Activated naive CD8-positive, alpha-beta T cell treated with anti-CD3 and anti-CD28 coated beads, Interleukin-2, amount 50 U/mL, for 24 hours (primary cell): Measurements from ENCODE around the gene KIR3DL1.
"Not testable (repeated sequence)": the region's sequence is repeated elsewhere in the genome, so short reads cannot be mapped to it uniquely, and the experiment has no call there.

Source experiments
- ATAC-seq: fragments of 150-1000 bp; cut with Tn5 transposase; one replicate; pipeline ENCODE4 v1.10.0; 2021
- DNase-seq: peaks from one replicate; pipeline ENCODE4 v3.0.0; 2021
- H3K27ac Mint-ChIP-seq: one replicate; pipeline ENCODE4 v1.8.0; 2021; ENCODE audit warnings: mild to moderate bottlenecking, mixed read lengths
- H3K27me3 Mint-ChIP-seq: one replicate; pipeline ENCODE4 v1.8.0; 2021; ENCODE audit warnings: mixed read lengths
- H3K36me3 Mint-ChIP-seq: one replicate; pipeline ENCODE4 v1.8.0; 2021; ENCODE audit warnings: low read depth, mixed read lengths
- H3K4me1 Mint-ChIP-seq: one replicate; pipeline ENCODE4 v1.8.0; 2021; ENCODE audit warnings: mixed read lengths
- H3K4me3 Mint-ChIP-seq: one replicate; pipeline ENCODE4 v1.8.0; 2021; ENCODE audit warnings: mild to moderate bottlenecking, moderate library complexity, mixed read lengths
- H3K9me3 Mint-ChIP-seq: one replicate; pipeline ENCODE4 v1.8.0; 2021; ENCODE audit warnings: mixed read lengths

The KIR3DL1 gene

GRCh38 chr19:54843171-54843570, 26.9 kb downstream of the KIR3DL1 start:
- H3K27me3 Mint-ChIP-seq: peaks cover 14% of the 10 kb centered on the region
- not testable (repeated sequence) for H3K4me1 Mint-ChIP-seq, H3K36me3 Mint-ChIP-seq, H3K4me3 Mint-ChIP-seq, H3K9me3 Mint-ChIP-seq, DNase-seq, H3K27ac Mint-ChIP-seq, ATAC-seq

GRCh38 chr19:54850061-54850640, 33.9 kb downstream of the KIR3DL1 start, which contains the start of gene KIR3DL2:
Gene KIR3DL2 (plus strand): TSS chr19:54850443. CDS start chr19:54850476, 33 bp downstream.
- H3K4me3 Mint-ChIP-seq, H3K4me1 Mint-ChIP-seq, H3K27ac Mint-ChIP-seq, H3K36me3 Mint-ChIP-seq, H3K9me3 Mint-ChIP-seq, DNase-seq, ATAC-seq: not testable (repeated sequence)
- peaks cover 18% of the 10 kb centered on the region for H3K27me3 Mint-ChIP-seq

GRCh38 chr19:54850930-54851329, 34.7 kb downstream of the KIR3DL1 start:
- H3K27ac Mint-ChIP-seq: no peak overlapping the region
- H3K9me3 Mint-ChIP-seq: peaks cover 1% of the 10 kb centered on the region
- peaks cover 18% of the 10 kb centered on the region for H3K27me3 Mint-ChIP-seq
- H3K36me3 Mint-ChIP-seq: no peaks in the 10 kb centered on the region
- no peak for ATAC-seq
- no peaks in the 10 kb centered on the region for H3K4me1 Mint-ChIP-seq
- H3K4me3 Mint-ChIP-seq: no peak overlapping the region
- no peak for DNase-seq

DNA sequence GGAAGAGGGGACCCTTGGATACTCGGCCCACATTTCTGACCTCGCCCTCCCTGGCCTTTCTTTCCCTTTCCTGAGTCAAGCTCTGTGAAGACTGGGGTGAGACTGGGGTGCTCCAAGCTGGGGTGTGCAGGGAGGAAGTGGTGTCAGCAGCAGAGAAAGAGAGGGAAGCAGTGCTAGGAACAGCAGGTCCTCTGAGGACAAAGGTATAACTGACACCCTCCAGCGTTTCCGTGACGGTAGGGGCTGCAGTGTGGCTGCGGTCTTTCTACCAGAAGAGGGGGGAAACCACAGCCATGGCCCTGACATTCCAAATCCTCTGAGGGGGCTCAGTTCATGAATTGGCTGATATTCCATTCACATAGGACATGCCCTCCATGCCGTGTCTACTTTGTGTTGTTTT, 35.1 kb downstream of the KIR3DL1 start:
- Mint-ChIP-seq H3K27me3 (peaks cover 18% of the 10 kb centered on the region), H3K36me3 (no peaks in the 10 kb centered on the region), H3K27ac (no peak overlapping the region), H3K9me3 (no peaks in the 10 kb centered on the region), H3K4me1 (no peaks in the 10 kb centered on the region), H3K4me3 (no peak overlapping the region)
- ATAC-seq (no peak), DNase-seq (no peak)

GRCh38 chr19:54855241-54855640, 39.0 kb downstream of the KIR3DL1 start:
- not testable (repeated sequence) for H3K9me3 Mint-ChIP-seq, H3K27ac Mint-ChIP-seq, H3K4me1 Mint-ChIP-seq, H3K36me3 Mint-ChIP-seq, DNase-seq, H3K4me3 Mint-ChIP-seq, ATAC-seq
- peaks cover 10% of the 10 kb centered on the region for H3K27me3 Mint-ChIP-seq

DNA sequence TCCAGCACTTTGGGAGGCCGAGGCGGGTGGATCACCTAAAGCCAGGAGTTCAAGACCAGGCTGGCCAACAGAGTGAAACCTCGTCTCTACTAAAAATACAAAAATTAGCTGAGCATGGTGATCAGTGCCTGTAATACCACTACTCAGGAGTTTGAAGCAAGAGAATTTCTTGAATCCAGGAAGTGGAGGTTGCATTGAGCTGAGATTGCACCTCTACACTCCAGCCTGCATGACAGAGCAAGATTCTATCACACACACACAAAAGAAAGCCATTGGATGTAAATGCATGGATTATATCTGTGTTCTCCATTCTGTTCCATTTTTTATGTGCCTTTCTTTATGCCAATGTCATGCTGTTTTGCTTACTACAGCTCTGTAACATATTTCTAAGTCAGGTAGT, 42.2 kb downstream of the KIR3DL1 start:
- not testable (repeated sequence) for H3K4me1 Mint-ChIP-seq, H3K9me3 Mint-ChIP-seq, H3K4me3 Mint-ChIP-seq, ATAC-seq, H3K27me3 Mint-ChIP-seq, H3K27ac Mint-ChIP-seq, DNase-seq, H3K36me3 Mint-ChIP-seq

- H3K4me3 Mint-ChIP-seq, H3K4me1 Mint-ChIP-seq, H3K27ac Mint-ChIP-seq, H3K27me3 Mint-ChIP-seq, H3K9me3 Mint-ChIP-seq, DNase-seq, ATAC-seq, H3K36me3 Mint-ChIP-seq: not testable (repeated sequence)
Observed at GRCh38 chr19:54859421-54859820, 43.2 kb downstream of the KIR3DL1 start.

DNA sequence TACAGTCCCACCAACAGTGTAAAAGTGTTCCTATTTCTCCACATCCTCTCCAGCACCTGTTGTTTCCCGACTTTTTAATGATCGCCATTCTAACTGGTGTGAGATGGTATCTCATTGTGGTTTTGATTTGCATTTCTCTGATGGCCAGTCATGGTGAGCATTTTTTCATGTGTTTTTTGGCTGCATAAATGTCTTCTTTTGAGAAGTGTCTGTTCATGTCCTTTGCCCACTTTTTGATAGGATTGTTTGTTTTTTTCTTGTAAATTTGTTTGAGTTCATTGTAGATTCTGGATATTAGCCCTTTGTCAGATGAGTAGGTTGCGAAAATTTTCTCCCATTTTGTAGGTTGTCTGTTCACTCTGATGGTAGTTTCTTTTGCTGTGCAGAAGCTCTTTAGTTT, 47.2 kb downstream of the KIR3DL1 start:
- H3K4me3 Mint-ChIP-seq, H3K9me3 Mint-ChIP-seq, H3K4me1 Mint-ChIP-seq, ATAC-seq, H3K27ac Mint-ChIP-seq, H3K36me3 Mint-ChIP-seq, DNase-seq: not testable (repeated sequence)
- H3K27me3 Mint-ChIP-seq: peaks cover 12% of the 10 kb centered on the region

GRCh38 chr19:54871696-54872095, 55.4 kb downstream of the KIR3DL1 start:
- Mint-ChIP-seq H3K4me3 (no peak overlapping the region), H3K27me3 (peaks cover 10% of the 10 kb centered on the region), H3K36me3 (no peaks in the 10 kb centered on the region), H3K4me1 (no peaks in the 10 kb centered on the region), H3K9me3 (peaks cover 4% of the 10 kb centered on the region), H3K27ac (no peak overlapping the region)
- DNase-seq (no peak), ATAC-seq (no peak)

DNA sequence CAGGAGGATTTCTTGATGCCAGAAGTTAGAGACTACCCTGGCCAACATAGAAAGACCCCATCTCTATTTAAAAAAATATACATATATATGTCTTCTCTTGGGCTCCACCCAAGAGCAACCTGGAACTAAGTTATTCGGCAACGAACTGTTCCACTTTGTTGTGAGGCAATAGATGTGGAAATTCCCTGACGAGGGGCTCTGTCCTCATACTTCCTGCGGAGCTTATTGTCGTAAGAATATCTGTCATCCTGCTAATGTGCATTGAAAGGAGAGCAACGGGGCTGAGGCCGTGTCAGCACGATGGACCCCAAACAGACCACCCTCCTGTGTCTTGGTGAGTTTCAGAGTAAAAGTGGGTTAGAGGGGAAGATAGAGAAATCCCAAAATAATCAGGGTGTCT, 57.7 kb downstream of the KIR3DL1 start, which contains the start of gene FCAR:
TSS of gene FCAR (plus strand) at position 246 of the 400 bp plus-strand sequence. CDS start at position 301, 55 bp downstream.
- H3K4me3 Mint-ChIP-seq: no peak within 1 kb of the TSS
- no peaks in the 10 kb centered on the region for H3K4me1 Mint-ChIP-seq
- H3K27me3 Mint-ChIP-seq: peaks cover 6% of the 10 kb centered on the region
- ATAC-seq (no peak), DNase-seq (no peak)
- no peaks in the 10 kb centered on the region for H3K36me3 Mint-ChIP-seq
- H3K27ac Mint-ChIP-seq: no peak within 1 kb of the TSS
- no peaks in the 10 kb centered on the region for H3K9me3 Mint-ChIP-seq

- H3K36me3 Mint-ChIP-seq: no peaks in the 10 kb centered on the region
- peaks cover 10% of the 10 kb centered on the region for H3K27me3 Mint-ChIP-seq
- H3K9me3 Mint-ChIP-seq: no peaks in the 10 kb centered on the region
- ATAC-seq: no peak
- no peaks in the 10 kb centered on the region for H3K4me1 Mint-ChIP-seq
- no peak for DNase-seq
- H3K4me3 Mint-ChIP-seq: no peak overlapping the region
- no peak overlapping the region for H3K27ac Mint-ChIP-seq
Observed at GRCh38 chr19:54875506-54875905, 59.2 kb downstream of the KIR3DL1 start.

DNA sequence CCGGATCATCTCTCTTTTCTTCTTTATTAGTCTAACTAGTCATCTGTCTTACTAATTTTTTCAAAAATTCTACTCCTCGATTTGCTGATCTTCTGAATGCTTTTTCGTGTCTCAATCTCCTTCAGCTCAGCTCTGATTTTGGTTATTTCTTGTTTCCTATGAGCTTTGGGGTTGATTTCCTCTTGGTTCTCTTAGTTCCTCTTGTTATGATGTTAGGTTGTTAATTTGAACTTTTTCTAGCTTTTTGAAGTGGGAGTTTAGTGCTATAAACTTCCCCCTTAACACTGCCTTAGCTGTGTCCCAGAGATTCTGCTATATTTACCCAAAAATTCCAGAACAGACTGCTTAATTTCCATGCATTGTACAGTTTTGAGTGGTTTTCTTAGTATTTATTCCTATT, 61.2 kb downstream of the KIR3DL1 start:
- ATAC-seq: no peak
- Mint-ChIP-seq H3K27ac (no peak overlapping the region), H3K36me3 (no peaks in the 10 kb centered on the region), H3K27me3 (peaks cover 17% of the 10 kb centered on the region), H3K9me3 (no peaks in the 10 kb centered on the region), H3K4me3 (no peak overlapping the region), H3K4me1 (peaks cover 2% of the 10 kb centered on the region)
- DNase-seq: no peak
